Vagina (tissue), 2 donors: ENCODE measurements around the gene HIRA. TPM values are rescaled to one million over a fixed set of nuclear protein-coding genes. Genes with fewer than 3 reads are reported as not detected.
"Not testable (repeated sequence)": the region's sequence is repeated elsewhere in the genome, so short reads cannot be mapped to it uniquely, and the experiment has no call there.

Experiments
- DNase-seq, 2 donors: peaks; one replicate each; pipeline ENCODE4 v3.0.0-alpha.2; 2017; ENCODE audit errors: extremely low spot score in 2 of 2
- H3K27ac ChIP-seq: fragments of 200-600 bp; sonication (generic); one replicate; pipeline ENCODE4 v1.5.1; 2019
- H3K27me3 ChIP-seq: fragments of 200-600 bp; sonication (generic); one replicate; pipeline ENCODE4 v1.5.1; 2019
- H3K36me3 ChIP-seq, 2 donors: fragments of 200-600 bp; sonication (generic); one replicate each; pipeline ENCODE4 v1.5.1; 2017 to 2019
- H3K4me1 ChIP-seq: fragments of 200-600 bp; sonication (generic); one replicate; pipeline ENCODE4 v1.5.1; 2019
- H3K4me3 ChIP-seq, 2 donors: fragments of 200-600 bp; sonication (generic); 1 replicate in 1 of 2; 2 replicates in 1 of 2; pipeline ENCODE4 v1.5.1; 2016 to 2019
- H3K9me3 ChIP-seq: fragments of 200-600 bp; sonication (generic); one replicate; pipeline ENCODE4 v1.5.1; 2019
- POLR2A ChIP-seq, 2 donors: fragments of 450-650 bp; IDR thresholded peaks; one replicate each; pipeline ENCODE4 v1.6.1; 2017; ENCODE audit warnings: antibody characterized with exemption in 2 of 2, mild to moderate bottlenecking in 2 of 2, moderate library complexity in 2 of 2
- POLR2AphosphoS5 ChIP-seq, 2 donors: sonication (generic); formaldehyde crosslinking; IDR thresholded peaks; one replicate each; pipeline ENCODE4 v1.9.0; 2017; ENCODE audit warnings: antibody characterized with exemption in 2 of 2, mild to moderate bottlenecking in 2 of 2, low read depth in 1 of 2; ENCODE audit not compliant: insufficient read depth in 1 of 2
- intact Hi-C: fragments of 100-400 bp; cut with DNase I; formaldehyde crosslinking; loops from one replicate; pipeline ENCODE4 v1.15.1; 2023
- total RNA-seq: library from RNA; depleted of rRNA; stranded (reverse); fragments of >200 nt; gene quantifications from one replicate; pipeline ENCODE4 v1.2.3, GENCODE V29; 2016
- TF ChIP-seq, protein P1 (sequence below), 3 experiments: fragments of 450-650 bp in 2 of 3; fragments of 200-600 bp in 1 of 3; sonication (generic) in 1 of 3; IDR thresholded peaks; one replicate each; pipeline ENCODE4 v1.5.1; 2017 to 2019; ENCODE audit warnings: antibody characterized with exemption in 3 of 3, mild to moderate bottlenecking in 2 of 3, moderate library complexity in 2 of 3

Gene HIRA
- total RNA-seq, 1 donor from 2014 or later = 13.5 TPM

DNA sequence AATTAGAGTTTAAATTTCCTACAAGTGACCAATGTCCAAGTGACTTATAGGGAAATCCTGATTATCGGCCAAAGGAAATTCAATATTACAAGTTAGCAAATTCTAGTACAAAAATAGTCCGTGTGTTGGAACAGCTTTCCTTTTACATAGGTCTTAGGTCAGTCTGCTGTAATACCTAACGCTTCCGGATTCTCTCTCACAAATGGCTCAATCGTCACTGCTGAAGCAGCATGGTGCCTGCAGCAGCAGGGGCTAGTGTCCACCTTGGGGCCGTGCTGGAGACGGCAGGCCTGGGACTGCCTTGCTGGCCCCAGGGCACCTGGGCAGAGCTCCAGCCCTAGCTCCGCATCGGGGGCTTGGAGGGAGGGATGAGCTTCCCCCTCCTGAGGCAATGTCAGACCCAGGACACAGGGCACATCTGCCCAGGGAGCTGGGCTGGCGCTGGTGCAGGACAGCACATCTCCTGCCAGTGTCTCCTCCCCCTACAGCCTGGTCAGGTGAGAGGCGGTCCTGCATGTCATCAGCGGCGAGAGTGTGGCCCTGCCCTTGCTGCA lies 100.6 kb downstream of the HIRA start:
- DNase-seq = no peak
- TF ChIP-seq, protein P1, sequence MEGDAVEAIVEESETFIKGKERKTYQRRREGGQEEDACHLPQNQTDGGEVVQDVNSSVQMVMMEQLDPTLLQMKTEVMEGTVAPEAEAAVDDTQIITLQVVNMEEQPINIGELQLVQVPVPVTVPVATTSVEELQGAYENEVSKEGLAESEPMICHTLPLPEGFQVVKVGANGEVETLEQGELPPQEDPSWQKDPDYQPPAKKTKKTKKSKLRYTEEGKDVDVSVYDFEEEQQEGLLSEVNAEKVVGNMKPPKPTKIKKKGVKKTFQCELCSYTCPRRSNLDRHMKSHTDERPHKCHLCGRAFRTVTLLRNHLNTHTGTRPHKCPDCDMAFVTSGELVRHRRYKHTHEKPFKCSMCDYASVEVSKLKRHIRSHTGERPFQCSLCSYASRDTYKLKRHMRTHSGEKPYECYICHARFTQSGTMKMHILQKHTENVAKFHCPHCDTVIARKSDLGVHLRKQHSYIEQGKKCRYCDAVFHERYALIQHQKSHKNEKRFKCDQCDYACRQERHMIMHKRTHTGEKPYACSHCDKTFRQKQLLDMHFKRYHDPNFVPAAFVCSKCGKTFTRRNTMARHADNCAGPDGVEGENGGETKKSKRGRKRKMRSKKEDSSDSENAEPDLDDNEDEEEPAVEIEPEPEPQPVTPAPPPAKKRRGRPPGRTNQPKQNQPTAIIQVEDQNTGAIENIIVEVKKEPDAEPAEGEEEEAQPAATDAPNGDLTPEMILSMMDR (IDR thresholded peaks at IDR 0.05) = no peak
- TF ChIP-seq POLR2AphosphoS5 (IDR thresholded peaks at IDR 0.05; ENCODE audit: insufficient read depth in 1 of 2, low read depth in 1 of 2) (no peak), POLR2A (IDR thresholded peaks at IDR 0.05) (no peak)
- Histone ChIP-seq H3K4me3 (no peak overlapping the region), H3K27ac (no peak overlapping the region), H3K27me3 (no peaks in the 10 kb centered on the region), H3K36me3 (peaks cover 5 to 79% of the 10 kb centered on the region in 2 donors), H3K4me1 (no peaks in the 10 kb centered on the region), H3K9me3 (peaks cover 14% of the 10 kb centered on the region)
- intact Hi-C loops = no loop called here

DNA sequence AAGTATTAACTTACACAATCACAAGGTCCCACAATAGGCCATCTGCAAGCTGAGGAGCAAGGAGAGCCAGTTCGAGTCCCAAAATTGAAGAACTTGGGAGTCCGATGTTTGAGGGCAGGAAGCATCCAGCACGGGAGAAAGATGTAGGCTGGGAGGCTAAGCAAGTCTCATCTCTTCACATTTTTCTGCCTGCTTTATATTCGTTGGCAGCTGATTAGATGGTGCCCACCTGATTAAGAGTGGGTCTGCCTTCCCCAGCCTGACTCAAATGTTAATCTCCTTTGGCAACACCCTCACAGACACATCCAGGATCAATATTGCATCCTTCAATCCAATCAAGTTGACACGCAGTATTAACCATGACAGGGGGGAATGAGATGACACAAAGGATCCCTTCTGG lies 101.3 kb downstream of the HIRA start:
- H3K4me1 ChIP-seq, H3K27ac ChIP-seq, H3K27me3 ChIP-seq, intact Hi-C loops, DNase-seq, H3K4me3 ChIP-seq: not testable (repeated sequence)
- peaks cover 14% of the 10 kb centered on the region for H3K9me3 ChIP-seq
- peaks cover 5 to 71% of the 10 kb centered on the region in 2 donors for H3K36me3 ChIP-seq

DNA sequence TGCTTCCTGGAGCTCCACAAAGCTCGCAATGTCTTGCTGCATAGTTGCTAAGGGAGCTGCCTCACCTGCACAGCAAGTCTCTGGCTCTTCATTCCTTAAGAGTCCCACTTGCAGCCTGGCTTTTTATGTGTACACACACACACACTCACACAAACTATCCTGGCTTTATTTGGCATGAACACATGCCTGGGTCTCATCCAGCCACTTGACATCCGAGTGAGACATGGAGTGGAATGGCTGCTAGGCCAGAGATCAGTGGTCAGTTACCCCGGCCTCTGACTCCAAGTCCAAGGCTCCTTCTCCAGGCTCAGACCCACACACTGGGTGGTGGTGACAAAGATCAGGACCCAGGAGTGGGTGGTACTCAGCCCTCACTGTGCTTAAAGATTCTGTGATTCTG lies 102.1 kb downstream of the HIRA start:
- H3K36me3 ChIP-seq = peaks cover 5 to 64% of the 10 kb centered on the region in 2 donors

DNA sequence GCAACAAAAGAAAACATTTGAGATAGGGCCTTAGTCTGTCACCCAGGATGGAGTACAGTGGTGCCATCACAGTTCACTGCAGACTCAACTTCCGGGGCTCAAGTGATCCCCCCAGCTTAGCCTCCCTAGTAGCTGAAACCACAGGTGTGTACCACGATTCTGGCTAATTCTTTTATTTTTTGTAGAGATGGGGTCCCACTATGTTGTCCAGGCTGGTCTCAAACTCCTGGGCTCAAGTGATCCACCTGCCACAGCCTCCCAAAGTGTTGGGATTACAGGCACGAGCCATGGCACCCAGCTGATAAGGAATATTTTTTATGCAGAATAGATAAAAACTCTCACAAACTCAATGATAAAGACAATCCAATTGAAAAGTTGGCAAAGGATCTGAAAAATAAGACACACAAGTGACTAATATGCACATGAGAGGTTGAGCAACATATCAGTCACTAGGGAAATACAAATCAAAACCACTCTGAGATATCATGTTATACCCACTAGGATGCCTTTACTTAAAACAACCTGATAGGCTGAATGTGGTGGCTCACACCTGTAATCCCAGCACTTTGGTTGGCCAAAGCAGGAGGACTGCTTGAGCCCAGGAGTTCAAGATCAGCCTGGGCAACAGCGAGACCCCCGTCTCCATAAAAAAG lies 106.1 kb downstream of the HIRA start:
- H3K36me3 ChIP-seq = peaks cover 5 to 25% of the 10 kb centered on the region in 2 donors
- H3K4me1 ChIP-seq = no peaks in the 10 kb centered on the region
- H3K9me3 ChIP-seq = no peaks in the 10 kb centered on the region
- DNase-seq = no peak
- no peak overlapping the region for H3K27ac ChIP-seq
- TF ChIP-seq, protein P1 (IDR thresholded peaks at IDR 0.05) = no peak
- TF ChIP-seq POLR2AphosphoS5 (IDR thresholded peaks at IDR 0.05; ENCODE audit: insufficient read depth in 1 of 2, low read depth in 1 of 2) (no peak), POLR2A (IDR thresholded peaks at IDR 0.05) (no peak)
- no peaks in the 10 kb centered on the region for H3K27me3 ChIP-seq
- intact Hi-C loops = no loop called here
- no peak overlapping the region for H3K4me3 ChIP-seq

More for the DNA sequence above, 102.1 kb downstream of the HIRA start:
- intact Hi-C loops = no loop called here
- peaks cover 14% of the 10 kb centered on the region for H3K9me3 ChIP-seq
- TF ChIP-seq POLR2A (IDR thresholded peaks at IDR 0.05) = no peak
- TF ChIP-seq POLR2AphosphoS5 (IDR thresholded peaks at IDR 0.05; ENCODE audit: insufficient read depth in 1 of 2, low read depth in 1 of 2) = no peak
- H3K4me1 ChIP-seq = no peaks in the 10 kb centered on the region
- H3K27ac ChIP-seq = no peak overlapping the region
- H3K4me3 ChIP-seq = no peak overlapping the region
- H3K27me3 ChIP-seq = no peaks in the 10 kb centered on the region
- DNase-seq = no peak

DNA sequence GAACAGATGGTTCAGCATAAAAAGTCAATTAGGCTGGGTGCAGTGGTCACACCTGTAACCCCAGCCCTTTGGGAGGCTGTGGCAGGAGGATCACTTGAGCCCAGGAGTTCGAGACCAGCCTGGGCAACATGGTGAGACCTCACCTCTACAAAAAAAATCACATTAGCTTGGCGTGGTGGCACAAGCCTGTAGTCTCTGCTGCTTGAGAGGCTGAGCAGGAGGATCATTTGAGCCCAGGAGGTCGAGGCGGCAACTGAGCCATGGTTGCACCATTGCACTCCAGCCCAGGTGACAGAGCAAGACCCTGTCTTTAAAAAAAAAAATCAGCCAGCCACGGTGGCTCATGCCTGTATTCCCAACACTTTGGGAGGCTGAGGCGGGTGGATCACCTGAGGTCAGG lies 108.1 kb downstream of the HIRA start:
- intact Hi-C loops, H3K36me3 ChIP-seq, DNase-seq, H3K9me3 ChIP-seq, H3K4me1 ChIP-seq, H3K4me3 ChIP-seq, H3K27me3 ChIP-seq, H3K27ac ChIP-seq: not testable (repeated sequence)

DNA sequence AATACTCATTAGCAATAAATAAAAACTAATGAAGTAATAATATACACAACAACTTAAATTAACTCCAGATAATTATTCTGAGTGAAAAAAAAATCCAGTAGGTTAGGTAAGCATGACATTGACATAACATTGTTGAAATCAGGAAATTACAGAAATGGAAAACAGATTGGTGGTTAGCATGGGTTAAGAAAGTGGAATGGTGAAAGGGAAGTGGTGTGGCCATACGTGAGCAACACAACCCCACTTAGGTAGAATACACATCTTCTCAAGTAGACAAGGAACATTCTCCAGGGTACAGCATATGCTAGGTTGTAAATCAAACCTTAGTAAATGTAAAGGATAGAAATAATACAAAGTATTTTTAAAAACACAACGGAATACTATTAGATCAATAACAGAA lies 109.8 kb downstream of the HIRA start:
- TF ChIP-seq POLR2AphosphoS5 (IDR thresholded peaks at IDR 0.05; ENCODE audit: insufficient read depth in 1 of 2, low read depth in 1 of 2) = no peak
- intact Hi-C loops = no loop called here
- peaks cover 10% of the 10 kb centered on the region for H3K9me3 ChIP-seq
- H3K36me3 ChIP-seq = no peaks in the 10 kb centered on the region
- DNase-seq = no peak
- H3K4me3 ChIP-seq = no peak overlapping the region
- no peaks in the 10 kb centered on the region for H3K27me3 ChIP-seq
- no peaks in the 10 kb centered on the region for H3K4me1 ChIP-seq
- H3K27ac ChIP-seq = no peak overlapping the region

DNA sequence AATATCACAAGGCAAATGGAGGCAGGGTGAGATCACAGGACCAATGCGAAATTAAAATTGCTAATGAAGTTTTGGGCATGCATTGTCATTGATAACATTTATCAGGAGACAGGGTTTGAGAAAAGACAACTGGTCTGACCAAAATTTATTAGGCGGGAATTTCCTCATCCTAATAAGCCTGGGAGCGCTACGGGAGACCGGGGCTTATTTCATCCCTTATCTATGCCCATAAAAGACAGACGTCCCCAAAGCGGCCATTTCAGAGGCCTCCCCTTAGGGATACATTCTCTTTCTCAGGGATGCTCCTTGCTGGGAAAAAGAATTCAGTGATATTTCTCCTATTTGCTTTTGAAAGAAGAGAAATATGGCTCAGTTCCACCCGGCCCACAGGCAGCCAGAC lies 111.4 kb downstream of the HIRA start:
- H3K27me3 ChIP-seq, H3K4me1 ChIP-seq, intact Hi-C loops, H3K4me3 ChIP-seq, DNase-seq, H3K36me3 ChIP-seq, H3K27ac ChIP-seq: not testable (repeated sequence)
- peaks cover 19% of the 10 kb centered on the region for H3K9me3 ChIP-seq
